Measurements from ENCODE around the gene UNC13D. TPM values are rescaled to one million over a fixed set of nuclear protein-coding genes. Genes with fewer than 3 reads are reported as not detected.

The UNC13D gene
- total and polyA plus RNA-seq, 9 of the 15 experiments (the other 6 are each of a cell fraction or from before 2014, with no cell fraction given) = 0.86 to 244 (median 69.2) TPM

- TF ChIP-seq, protein P1, sequence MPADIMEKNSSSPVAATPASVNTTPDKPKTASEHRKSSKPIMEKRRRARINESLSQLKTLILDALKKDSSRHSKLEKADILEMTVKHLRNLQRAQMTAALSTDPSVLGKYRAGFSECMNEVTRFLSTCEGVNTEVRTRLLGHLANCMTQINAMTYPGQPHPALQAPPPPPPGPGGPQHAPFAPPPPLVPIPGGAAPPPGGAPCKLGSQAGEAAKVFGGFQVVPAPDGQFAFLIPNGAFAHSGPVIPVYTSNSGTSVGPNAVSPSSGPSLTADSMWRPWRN (IDR thresholded peaks at IDR 0.05; ENCODE audit: low read depth) = 0 out of 2 replicates have a peak, but pooled peaks have one; percentile 16
- TF ChIP-seq HNRNPLL (IDR thresholded peaks at IDR 0.05; ENCODE audit: low read depth, low read length, poor library complexity, severe bottlenecking) = no peak
- TF ChIP-seq GABPB1 (CRISPR knock-in tag; IDR thresholded peaks at IDR 0.05) = no peak
- TF ChIP-seq PTTG1 (tag; IDR thresholded peaks at IDR 0.05; ENCODE audit: low read depth) = no peak
- TF ChIP-seq ZNF23 (CRISPR knock-in tag; IDR thresholded peaks at IDR 0.05) = no peak
- no peak for TF ChIP-seq ZNF175 (CRISPR knock-in tag; IDR thresholded peaks at IDR 0.05; ENCODE audit: low read depth)
- peak; percentile 80 for TF ChIP-seq SPI1 (IDR thresholded peaks at IDR 0.05; ENCODE audit: borderline replicate concordance, low read depth, low read length)
- TF ChIP-seq PRDM10 (IDR thresholded peaks at IDR 0.05; ENCODE audit: partially characterized antibody) = no peak
- TF ChIP-seq, protein P2, sequence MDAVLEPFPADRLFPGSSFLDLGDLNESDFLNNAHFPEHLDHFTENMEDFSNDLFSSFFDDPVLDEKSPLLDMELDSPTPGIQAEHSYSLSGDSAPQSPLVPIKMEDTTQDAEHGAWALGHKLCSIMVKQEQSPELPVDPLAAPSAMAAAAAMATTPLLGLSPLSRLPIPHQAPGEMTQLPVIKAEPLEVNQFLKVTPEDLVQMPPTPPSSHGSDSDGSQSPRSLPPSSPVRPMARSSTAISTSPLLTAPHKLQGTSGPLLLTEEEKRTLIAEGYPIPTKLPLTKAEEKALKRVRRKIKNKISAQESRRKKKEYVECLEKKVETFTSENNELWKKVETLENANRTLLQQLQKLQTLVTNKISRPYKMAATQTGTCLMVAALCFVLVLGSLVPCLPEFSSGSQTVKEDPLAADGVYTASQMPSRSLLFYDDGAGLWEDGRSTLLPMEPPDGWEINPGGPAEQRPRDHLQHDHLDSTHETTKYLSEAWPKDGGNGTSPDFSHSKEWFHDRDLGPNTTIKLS (IDR thresholded peaks at IDR 0.05; ENCODE audit: borderline replicate concordance, low read depth) = no peak
- TF ChIP-seq, protein P3, sequence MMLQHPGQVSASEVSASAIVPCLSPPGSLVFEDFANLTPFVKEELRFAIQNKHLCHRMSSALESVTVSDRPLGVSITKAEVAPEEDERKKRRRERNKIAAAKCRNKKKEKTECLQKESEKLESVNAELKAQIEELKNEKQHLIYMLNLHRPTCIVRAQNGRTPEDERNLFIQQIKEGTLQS (IDR thresholded peaks at IDR 0.05) = peak; percentile 85
- TF ChIP-seq, protein P3 (CRISPR knock-in tag; conservative IDR thresholded peaks at IDR 0.05) = no peak
- peak; percentile 36; the same call in 1 of the 2 replicates for TF ChIP-seq FOXM1 (IDR thresholded peaks at IDR 0.05; ENCODE audit: low read depth)
- no peak for TF ChIP-seq FOXM1 (CRISPR knock-in tag; IDR thresholded peaks at IDR 0.05; ENCODE audit: low read depth)
- no peak for TF ChIP-seq FOXP1 (CRISPR knock-in tag; IDR thresholded peaks at IDR 0.05)
- TF ChIP-seq CUX1 (CRISPR knock-in tag; IDR thresholded peaks at IDR 0.05) = 0 out of 2 replicates have a peak, but pooled peaks have one; percentile 1
These were observed 61.0 kb downstream of the UNC13D start (continued) for GRCh38 chr17:75783069-75783783.
